Activated CD4-positive, alpha-beta memory T cell treated with anti-CD3 and anti-CD28 coated beads, Interleukin-2, amount 10 ng/mL, durations not matched to agents 7 days and 5 days (primary cell): ENCODE data around the gene ADK. TPM values are rescaled to one million over a fixed set of nuclear protein-coding genes. Genes with fewer than 3 reads are reported as not detected.

Experiments
- CTCF ChIA-PET: fragments of 350-600 bp; sonication (Branson Sonifier 250); formaldehyde crosslinking; loops from one replicate; lab custom pipeline; 2021; ENCODE audit warnings: antibody characterized with exemption, inconsistent platforms; lab: Charles Lee
- POLR2A ChIA-PET: fragments of 350-600 bp; sonication (Branson Sonifier 250); formaldehyde crosslinking; loops from one replicate; lab custom pipeline; 2021; ENCODE audit warnings: antibody characterized with exemption; lab: Charles Lee
- DNase-seq: peaks from one replicate; pipeline ENCODE4 v3.0.0-alpha.2; 2020
- H3K27ac Mint-ChIP-seq: one replicate; pipeline ENCODE4 v1.8.0; 2021; ENCODE audit warnings: mild to moderate bottlenecking, mixed read lengths
- H3K27me3 Mint-ChIP-seq: one replicate; pipeline ENCODE4 v1.8.0; 2021; ENCODE audit warnings: mixed read lengths
- H3K36me3 Mint-ChIP-seq: one replicate; pipeline ENCODE4 v1.8.0; 2021; ENCODE audit warnings: low read depth, mixed read lengths
- H3K4me1 Mint-ChIP-seq: one replicate; pipeline ENCODE4 v1.8.0; 2021; ENCODE audit warnings: mixed read lengths
- H3K4me3 Mint-ChIP-seq: one replicate; pipeline ENCODE4 v1.8.0; 2021; ENCODE audit warnings: mild to moderate bottlenecking, mixed read lengths
- H3K9me3 Mint-ChIP-seq: one replicate; pipeline ENCODE4 v1.8.0; 2021; ENCODE audit warnings: mixed read lengths
- total RNA-seq, 2 experiments: library from RNA; stranded (reverse); gene quantifications; one replicate each; pipeline ENCODE4 v1.2.3, GENCODE V29; 2021

ADK gene
- total RNA-seq, 2 experiments from 2014 or later, result 29.3 to 31.8 TPM

- ChIA-PET CTCF (no interaction called here), POLR2A (no interaction called here)
- Mint-ChIP-seq H3K9me3 (peaks cover 7% of the 10 kb centered on the region), H3K4me3 (no peak overlapping the region), H3K27me3 (no peaks in the 10 kb centered on the region), H3K4me1 (no peaks in the 10 kb centered on the region), H3K36me3 (peaks cover 11% of the 10 kb centered on the region), H3K27ac (no peak overlapping the region)
- no peak for DNase-seq
Observed at GRCh38 chr10:74645692-74646091, 494.7 kb downstream of the ADK start.

- no peaks in the 10 kb centered on the region for H3K9me3 Mint-ChIP-seq
- no peak for DNase-seq
- CTCF ChIA-PET, result no interaction called here
- POLR2A ChIA-PET, result no interaction called here
- no peaks in the 10 kb centered on the region for H3K4me1 Mint-ChIP-seq
- H3K4me3 Mint-ChIP-seq, result no peak overlapping the region
- peaks cover 8% of the 10 kb centered on the region for H3K36me3 Mint-ChIP-seq
- H3K27ac Mint-ChIP-seq, result no peak overlapping the region
- H3K27me3 Mint-ChIP-seq, result no peaks in the 10 kb centered on the region
Observed at GRCh38 chr10:74650613-74651012, 499.6 kb downstream of the ADK start.

- Mint-ChIP-seq H3K9me3 (no peaks in the 10 kb centered on the region), H3K27ac (no peak overlapping the region), H3K4me3 (no peak overlapping the region), H3K36me3 (peaks cover 8% of the 10 kb centered on the region), H3K27me3 (no peaks in the 10 kb centered on the region), H3K4me1 (no peaks in the 10 kb centered on the region)
- no peak for DNase-seq
- CTCF ChIA-PET, result no interaction called here
- POLR2A ChIA-PET, result no interaction called here
Observed at GRCh38 chr10:74651565-74651964, 500.5 kb downstream of the ADK start.

- Mint-ChIP-seq H3K27ac (no peak overlapping the region), H3K4me3 (no peak overlapping the region), H3K4me1 (no peaks in the 10 kb centered on the region), H3K9me3 (no peaks in the 10 kb centered on the region), H3K36me3 (peaks cover 8% of the 10 kb centered on the region), H3K27me3 (no peaks in the 10 kb centered on the region)
- ChIA-PET CTCF (no interaction called here), POLR2A (no interaction called here)
- no peak for DNase-seq
Observed at GRCh38 chr10:74652664-74653063, 501.6 kb downstream of the ADK start.

GRCh38 chr10:74658511-74658910, 507.5 kb downstream of the ADK start:
- CTCF ChIA-PET, result no interaction called here
- Mint-ChIP-seq H3K9me3 (no peaks in the 10 kb centered on the region), H3K27me3 (no peaks in the 10 kb centered on the region), H3K4me3 (no peak overlapping the region), H3K27ac (no peak overlapping the region), H3K4me1 (no peaks in the 10 kb centered on the region), H3K36me3 (peaks cover 5% of the 10 kb centered on the region)
- POLR2A ChIA-PET, result no interaction called here
- no peak for DNase-seq

- no peaks in the 10 kb centered on the region for H3K36me3 Mint-ChIP-seq
- no peak overlapping the region for H3K27ac Mint-ChIP-seq
- no peaks in the 10 kb centered on the region for H3K4me1 Mint-ChIP-seq
- ChIA-PET CTCF (no interaction called here), POLR2A (no interaction called here)
- no peaks in the 10 kb centered on the region for H3K27me3 Mint-ChIP-seq
- no peak for DNase-seq
- no peak overlapping the region for H3K4me3 Mint-ChIP-seq
- no peaks in the 10 kb centered on the region for H3K9me3 Mint-ChIP-seq
Observed at GRCh38 chr10:74662635-74663034, 511.6 kb downstream of the ADK start.

GRCh38 chr10:74669210-74669609, 518.2 kb downstream of the ADK start:
- CTCF ChIA-PET, result no interaction called here
- no peaks in the 10 kb centered on the region for H3K27me3 Mint-ChIP-seq
- H3K4me3 Mint-ChIP-seq, result no peak overlapping the region
- H3K36me3 Mint-ChIP-seq, result peaks cover 28% of the 10 kb centered on the region
- DNase-seq, result no peak
- POLR2A ChIA-PET, result no interaction called here
- H3K9me3 Mint-ChIP-seq, result peaks cover 12% of the 10 kb centered on the region
- no peaks in the 10 kb centered on the region for H3K4me1 Mint-ChIP-seq
- H3K27ac Mint-ChIP-seq, result no peak overlapping the region

GRCh38 chr10:74671716-74672115, 520.7 kb downstream of the ADK start:
- H3K36me3 Mint-ChIP-seq, result peaks cover 38% of the 10 kb centered on the region
- H3K9me3 Mint-ChIP-seq, result peaks cover 15% of the 10 kb centered on the region
- no peak overlapping the region for H3K4me3 Mint-ChIP-seq
- CTCF ChIA-PET, result no interaction called here
- DNase-seq, result no peak
- H3K4me1 Mint-ChIP-seq, result no peaks in the 10 kb centered on the region
- H3K27ac Mint-ChIP-seq, result no peak overlapping the region
- H3K27me3 Mint-ChIP-seq, result no peaks in the 10 kb centered on the region
- POLR2A ChIA-PET, result no interaction called here

- Mint-ChIP-seq H3K27ac (no peak overlapping the region), H3K4me1 (no peaks in the 10 kb centered on the region), H3K4me3 (no peak overlapping the region), H3K9me3 (peaks cover 15% of the 10 kb centered on the region), H3K27me3 (no peaks in the 10 kb centered on the region), H3K36me3 (peaks cover 42% of the 10 kb centered on the region)
- ChIA-PET POLR2A (no interaction called here), CTCF (no interaction called here)
- no peak for DNase-seq
Observed at GRCh38 chr10:74672430-74673165, 521.6 kb downstream of the ADK start.

- no peaks in the 10 kb centered on the region for H3K27me3 Mint-ChIP-seq
Observed at GRCh38 chr10:74674927-74675326, 523.9 kb downstream of the ADK start.

GRCh38 chr10:74675484-74675883, 524.5 kb downstream of the ADK start:
- POLR2A ChIA-PET, result no interaction called here

More at GRCh38 chr10:74674927-74675326, 523.9 kb downstream of the ADK start:
- Mint-ChIP-seq H3K4me1 (no peaks in the 10 kb centered on the region), H3K4me3 (no peak overlapping the region), H3K27ac (no peak overlapping the region), H3K36me3 (peaks cover 46% of the 10 kb centered on the region), H3K9me3 (peaks cover 15% of the 10 kb centered on the region)
- no peak for DNase-seq
- ChIA-PET POLR2A (no interaction called here), CTCF (no interaction called here)

GRCh38 chr10:74677951-74678350, 526.9 kb downstream of the ADK start:
- Mint-ChIP-seq H3K4me3 (no peak overlapping the region), H3K27me3 (no peaks in the 10 kb centered on the region), H3K9me3 (peaks cover 14% of the 10 kb centered on the region), H3K27ac (no peak overlapping the region), H3K36me3 (peaks cover 31% of the 10 kb centered on the region), H3K4me1 (peaks cover 4% of the 10 kb centered on the region)
- ChIA-PET CTCF (no interaction called here), POLR2A (no interaction called here)
- DNase-seq, result no peak

More at GRCh38 chr10:74675484-74675883, 524.5 kb downstream of the ADK start:
- no peak overlapping the region for H3K27ac Mint-ChIP-seq
- H3K36me3 Mint-ChIP-seq, result peaks cover 46% of the 10 kb centered on the region
- H3K4me3 Mint-ChIP-seq, result no peak overlapping the region
- CTCF ChIA-PET, result no interaction called here
- no peak for DNase-seq
- peaks cover 15% of the 10 kb centered on the region for H3K9me3 Mint-ChIP-seq
- H3K27me3 Mint-ChIP-seq, result no peaks in the 10 kb centered on the region
- no peaks in the 10 kb centered on the region for H3K4me1 Mint-ChIP-seq

- Mint-ChIP-seq H3K27ac (no peak overlapping the region), H3K4me3 (no peak overlapping the region), H3K27me3 (no peaks in the 10 kb centered on the region), H3K4me1 (peaks cover 4% of the 10 kb centered on the region), H3K9me3 (no peaks in the 10 kb centered on the region), H3K36me3 (peaks cover 8% of the 10 kb centered on the region)
- POLR2A ChIA-PET, result no interaction called here
- CTCF ChIA-PET, result interaction anchor here (0.6 to 0.7 kb wide), 2 partner anchors 34 to 36 kb away, joined by 3 read pairs; no protein-coding TSS in a partner anchor
- no peak for DNase-seq
Observed at GRCh38 chr10:74681917-74682627, 531.1 kb downstream of the ADK start.
